Mesenchymal stem cell (in vitro differentiated cells and primary cell): ENCODE data around the gene CDH23.

ENCODE experiments used
- DNase-seq: peaks from one replicate; pipeline ENCODE4 v3.0.0-alpha.2; 2013
- H2AFZ ChIP-seq: one replicate; pipeline ENCODE4 v1.6.1; 2013; ENCODE audit warnings: low read depth, mild to moderate bottlenecking, control low read depth, inconsistent platforms, low read length, moderate library complexity
- H2AK5ac ChIP-seq: 2 replicates; pipeline ENCODE4 v1.6.1; 2013; ENCODE audit warnings: low read length, moderate library complexity, mild to moderate bottlenecking, inconsistent platforms; ENCODE audit not compliant: severe bottlenecking
- H2BK120ac ChIP-seq: one replicate; pipeline ENCODE4 v1.6.1; 2013; ENCODE audit warnings: low read depth, mild to moderate bottlenecking, inconsistent platforms, low read length, moderate library complexity
- H2BK12ac ChIP-seq, 2 experiments: one replicate each; pipeline ENCODE4 v1.6.1; 2013; ENCODE audit warnings: inconsistent platforms in 2 of 2, low read length in 2 of 2, mild to moderate bottlenecking in 2 of 2, moderate library complexity in 2 of 2, control low read depth in 1 of 2
- H2BK15ac ChIP-seq: one replicate; pipeline ENCODE4 v1.6.1; 2013; ENCODE audit warnings: mild to moderate bottlenecking, low read depth, inconsistent platforms; ENCODE audit not compliant: poor library complexity, severe bottlenecking
- H2BK5ac ChIP-seq: 2 replicates; pipeline ENCODE4 v1.6.1; 2013; ENCODE audit warnings: low read depth, mild to moderate bottlenecking, low read length, control low read depth, inconsistent platforms; ENCODE audit not compliant: poor library complexity, severe bottlenecking
- H3K14ac ChIP-seq, 2 experiments: one replicate each; pipeline ENCODE4 v1.6.1; 2013; ENCODE audit warnings: inconsistent platforms in 2 of 2, low read length in 2 of 2, control low read depth in 1 of 2, mild to moderate bottlenecking in 1 of 2, moderate library complexity in 1 of 2
- H3K18ac ChIP-seq, 2 experiments: one replicate each; pipeline ENCODE4 v1.6.1; 2013; ENCODE audit warnings: inconsistent platforms in 2 of 2, low read length in 2 of 2, control low read depth in 1 of 2, low read depth in 1 of 2, mild to moderate bottlenecking in 1 of 2
- H3K23ac ChIP-seq, 2 experiments: one replicate each; pipeline ENCODE4 v1.6.1; 2013; ENCODE audit warnings: inconsistent platforms in 2 of 2, low read length in 2 of 2, mild to moderate bottlenecking in 2 of 2, moderate library complexity in 2 of 2, control low read depth in 1 of 2
- H3K27ac ChIP-seq: 2 replicates; pipeline ENCODE4 v1.5.1; 2013; ENCODE audit warnings: mild to moderate bottlenecking, moderate library complexity, low read length, control low read depth, inconsistent platforms; ENCODE audit not compliant: poor library complexity, severe bottlenecking
- H3K27me3 ChIP-seq, 2 experiments: 2 replicates each; pipeline versions ENCODE4 v1.6.1 to v1.7.0; 2013; ENCODE audit warnings: low read length in 2 of 2, mild to moderate bottlenecking in 2 of 2, moderate library complexity in 2 of 2, control low read depth in 1 of 2, inconsistent platforms in 1 of 2; ENCODE audit not compliant: control insufficient read depth in 1 of 2, insufficient read depth in 1 of 2
- H3K36me3 ChIP-seq, 2 experiments: 2 replicates each; pipeline versions ENCODE4 v1.6.1 to v1.7.0; 2013; ENCODE audit warnings: low read length in 2 of 2, control low read depth in 1 of 2, inconsistent platforms in 1 of 2, low read depth in 1 of 2, mild to moderate bottlenecking in 1 of 2; ENCODE audit not compliant: insufficient read depth in 2 of 2, control insufficient read depth in 1 of 2
- H3K4ac ChIP-seq, 2 experiments: one replicate each; pipeline ENCODE4 v1.6.1; 2013; ENCODE audit warnings: inconsistent platforms in 2 of 2, low read length in 2 of 2, mild to moderate bottlenecking in 2 of 2, moderate library complexity in 2 of 2, control low read depth in 1 of 2, low read depth in 1 of 2
- H3K4me1 ChIP-seq: 2 replicates; pipeline ENCODE4 v1.6.1; 2013; ENCODE audit warnings: low read depth, low read length, control low read depth; ENCODE audit not compliant: control insufficient read depth, insufficient read depth
- H3K4me2 ChIP-seq: 2 replicates; pipeline ENCODE4 v1.6.1; 2013; ENCODE audit warnings: low read length, mild to moderate bottlenecking, inconsistent platforms; ENCODE audit not compliant: poor library complexity, severe bottlenecking
- H3K4me3 ChIP-seq, 2 experiments: 2 replicates each; pipeline versions ENCODE4 v1.5.1 to v1.7.0; 2013; ENCODE audit warnings: low read length in 2 of 2, mild to moderate bottlenecking in 2 of 2, control low read depth in 1 of 2, low read depth in 1 of 2; ENCODE audit not compliant: insufficient read depth in 1 of 2
- H3K79me1 ChIP-seq: replicated peaks from 2 replicates; pipeline ENCODE4 v1.6.1; 2013; ENCODE audit warnings: mild to moderate bottlenecking, control low read depth, low read length, inconsistent platforms; ENCODE audit not compliant: poor library complexity, severe bottlenecking
- H3K9ac ChIP-seq: 2 replicates; pipeline ENCODE4 v1.7.0; 2013; ENCODE audit warnings: mild to moderate bottlenecking, low read length, moderate library complexity
- H3K9me3 ChIP-seq: 2 replicates; pipeline ENCODE4 v1.7.0; 2013; ENCODE audit warnings: mild to moderate bottlenecking, low read length; ENCODE audit not compliant: control insufficient read depth
- H4K8ac ChIP-seq: one replicate; pipeline ENCODE4 v1.6.1; 2013; ENCODE audit warnings: inconsistent platforms, mild to moderate bottlenecking, low read length, moderate library complexity
- H4K91ac ChIP-seq: one replicate; pipeline ENCODE4 v1.6.1; 2013; ENCODE audit warnings: mild to moderate bottlenecking, low read length, inconsistent platforms
- WGBS: methylation state at CpG from one replicate; pipeline ENCODE4 v1.1.7; 2013; ENCODE audit warnings: mixed read lengths; 5-methylcytosine and 5-hydroxymethylcytosine counted together

Gene CDH23

GRCh38 chr10:71480662-71481061 lies 83.9 kb downstream of the CDH23 start:
- H3K9me3 ChIP-seq: no peaks in the 10 kb centered on the region
- no peak overlapping the region for H2AK5ac ChIP-seq
- no peak overlapping the region for H2AFZ ChIP-seq
- H2BK15ac ChIP-seq: no peak overlapping the region
- no peak overlapping the region for H4K91ac ChIP-seq
- no peak overlapping the region for H3K14ac ChIP-seq
- no peak overlapping the region for H3K18ac ChIP-seq
- 82% methylated on average over 5 of the region's 5 CpGs for WGBS
- H3K4me3 ChIP-seq: no peak overlapping the region
- DNase-seq: no peak
- H3K4me2 ChIP-seq: no peak overlapping the region
- H2BK12ac ChIP-seq: no peak overlapping the region
- H4K8ac ChIP-seq: no peak overlapping the region
- no peaks in the 10 kb centered on the region for H3K79me1 ChIP-seq
- H3K27ac ChIP-seq: no peak overlapping the region
- no peak overlapping the region for H2BK120ac ChIP-seq
- H3K27me3 ChIP-seq: peaks cover 79 to 87% of the 10 kb centered on the region in 2 experiments
- H2BK5ac ChIP-seq: no peak overlapping the region
- H3K36me3 ChIP-seq: no peaks in the 10 kb centered on the region
- no peak overlapping the region for H3K4ac ChIP-seq
- no peak overlapping the region for H3K23ac ChIP-seq
- no peaks in the 10 kb centered on the region for H3K4me1 ChIP-seq
- H3K9ac ChIP-seq: no peak overlapping the region

GRCh38 chr10:71481746-71482410 lies 85.2 kb downstream of the CDH23 start:
- Histone ChIP-seq H3K23ac (no peak overlapping the region), H3K4ac (no peak overlapping the region), H4K8ac (no peak overlapping the region), H3K4me2 (no peak overlapping the region), H3K79me1 (no peaks in the 10 kb centered on the region), H3K9ac (no peak overlapping the region), H2AFZ (no peak overlapping the region), H3K9me3 (no peaks in the 10 kb centered on the region), H3K18ac (no peak overlapping the region), H2BK120ac (no peak overlapping the region), H4K91ac (no peak overlapping the region), H3K14ac (no peak overlapping the region), H3K27me3 (peaks cover 73 to 76% of the 10 kb centered on the region in 2 experiments), H2AK5ac (no peak overlapping the region), H3K4me3 (no peak overlapping the region), H2BK5ac (no peak overlapping the region), H3K4me1 (no peaks in the 10 kb centered on the region), H2BK12ac (no peak overlapping the region), H3K27ac (no peak overlapping the region), H3K36me3 (no peaks in the 10 kb centered on the region), H2BK15ac (no peak overlapping the region)
- whole genome bisulfite sequencing: 88% methylated on average over 13 of the region's 13 CpGs
- DNase-seq: no peak

GRCh38 chr10:71482620-71483019 lies 85.9 kb downstream of the CDH23 start:
- H2BK15ac ChIP-seq: no peak overlapping the region
- H3K36me3 ChIP-seq: no peaks in the 10 kb centered on the region
- H3K4me3 ChIP-seq: no peak overlapping the region
- H3K23ac ChIP-seq: no peak overlapping the region
- no peak overlapping the region for H3K4ac ChIP-seq
- no peak overlapping the region for H3K27ac ChIP-seq
- H4K91ac ChIP-seq: no peak overlapping the region
- no peaks in the 10 kb centered on the region for H3K79me1 ChIP-seq
- H2BK5ac ChIP-seq: no peak overlapping the region
- no peak overlapping the region for H2AFZ ChIP-seq
- DNase-seq: no peak
- no peak overlapping the region for H2BK120ac ChIP-seq
- H3K4me1 ChIP-seq: no peaks in the 10 kb centered on the region
- H2BK12ac ChIP-seq: no peak overlapping the region
- H4K8ac ChIP-seq: no peak overlapping the region
- H3K4me2 ChIP-seq: no peak overlapping the region
- H3K14ac ChIP-seq: no peak overlapping the region
- no peaks in the 10 kb centered on the region for H3K9me3 ChIP-seq
- no peak overlapping the region for H2AK5ac ChIP-seq
- H3K18ac ChIP-seq: no peak overlapping the region
- no peak overlapping the region for H3K9ac ChIP-seq
- H3K27me3 ChIP-seq: peaks cover 67 to 72% of the 10 kb centered on the region in 2 experiments
- WGBS: 82% methylated on average over 6 of the region's 6 CpGs

- H3K4me2 ChIP-seq: no peak overlapping the region
Measured at GRCh38 chr10:71483135-71483534, 86.4 kb downstream of the CDH23 start.

More at GRCh38 chr10:71483135-71483534, 86.4 kb downstream of the CDH23 start:
- H3K4me3 ChIP-seq: no peak overlapping the region
- no peaks in the 10 kb centered on the region for H3K36me3 ChIP-seq
- no peak overlapping the region for H3K9ac ChIP-seq
- H3K14ac ChIP-seq: no peak overlapping the region
- no peak for DNase-seq
- no peak overlapping the region for H3K27ac ChIP-seq
- no peak overlapping the region for H2AFZ ChIP-seq
- H4K91ac ChIP-seq: no peak overlapping the region
- no peak overlapping the region for H2BK5ac ChIP-seq
- H3K79me1 ChIP-seq: no peaks in the 10 kb centered on the region
- no peak overlapping the region for H2AK5ac ChIP-seq
- no peak overlapping the region for H2BK15ac ChIP-seq
- H2BK12ac ChIP-seq: no peak overlapping the region
- H3K27me3 ChIP-seq: peaks cover 63 to 67% of the 10 kb centered on the region in 2 experiments
- no peak overlapping the region for H3K18ac ChIP-seq
- no peak overlapping the region for H3K23ac ChIP-seq
- no peak overlapping the region for H2BK120ac ChIP-seq
- no peaks in the 10 kb centered on the region for H3K4me1 ChIP-seq
- no peak overlapping the region for H3K4ac ChIP-seq
- H3K9me3 ChIP-seq: no peaks in the 10 kb centered on the region
- H4K8ac ChIP-seq: no peak overlapping the region
- WGBS: 47% methylated on average over 3 of the region's 4 CpGs
